Cardiac fibroblast (primary cell): Measurements from ENCODE around the gene MAGI1.

Experiments
- DNase-seq, 2 donors: peaks; one replicate each; pipeline versions ENCODE4 v3.0.0 to v3.0.0-alpha.2; 2010; ENCODE audit warnings: low read depth in 2 of 2
- H3K4me3 ChIP-seq, 2 donors: replicated peaks in 1 of 2; 1 replicate in 1 of 2; 2 replicates in 1 of 2; pipeline ENCODE4 v1.5.1; 2011; ENCODE audit warnings: low read depth in 2 of 2, low read length in 2 of 2, mild to moderate bottlenecking in 2 of 2, moderate library complexity in 1 of 2
- CTCF ChIP-seq: IDR thresholded peaks from one replicate; pipeline ENCODE4 v1.5.1; 2011; ENCODE audit warnings: low read depth, mild to moderate bottlenecking, low read length, inconsistent platforms

MAGI1 gene

DNA sequence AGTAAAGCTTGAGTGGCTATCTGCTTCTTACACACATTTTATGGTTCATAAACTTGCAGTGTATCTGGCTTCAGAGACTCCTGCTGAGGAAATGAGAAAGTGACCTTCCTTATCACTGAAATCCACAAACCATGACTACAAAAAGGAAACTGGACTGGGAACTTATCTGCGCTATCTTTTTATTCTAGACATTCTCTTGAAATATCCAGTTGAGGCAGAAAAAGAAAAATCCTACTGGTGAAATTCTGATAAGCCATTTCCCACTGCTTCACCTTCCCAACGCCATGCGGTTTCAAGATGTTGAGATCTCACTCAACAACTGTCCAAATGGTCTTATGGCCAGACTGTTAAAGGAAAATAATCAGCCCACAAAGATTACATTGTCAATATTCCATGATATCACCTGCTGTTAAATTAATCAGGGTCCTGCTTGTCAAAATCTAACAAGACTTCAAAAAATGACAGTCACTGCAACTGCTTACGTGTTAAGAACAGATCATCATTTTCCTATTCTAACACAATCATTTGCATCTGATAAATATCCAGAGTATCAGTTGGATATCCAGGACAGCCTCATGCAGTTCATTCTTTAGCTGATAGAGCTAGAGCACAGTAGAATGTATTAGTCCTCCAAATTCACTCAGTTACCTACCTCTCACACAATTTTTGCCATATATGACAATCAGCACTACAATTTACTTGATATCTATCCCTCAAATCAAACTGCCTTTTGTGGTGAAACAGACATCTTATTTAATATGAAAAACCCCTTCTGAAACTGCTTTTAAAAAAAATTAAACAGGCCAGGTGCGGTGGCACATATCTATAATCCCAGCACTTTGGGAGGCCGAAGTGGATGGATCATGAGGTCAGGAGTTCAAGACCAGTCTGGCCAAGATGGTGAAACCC, 538.1 kb downstream of the MAGI1 start:
- TF ChIP-seq CTCF: no peak
- no peak for DNase-seq
- no peak overlapping the region for H3K4me3 ChIP-seq

DNA sequence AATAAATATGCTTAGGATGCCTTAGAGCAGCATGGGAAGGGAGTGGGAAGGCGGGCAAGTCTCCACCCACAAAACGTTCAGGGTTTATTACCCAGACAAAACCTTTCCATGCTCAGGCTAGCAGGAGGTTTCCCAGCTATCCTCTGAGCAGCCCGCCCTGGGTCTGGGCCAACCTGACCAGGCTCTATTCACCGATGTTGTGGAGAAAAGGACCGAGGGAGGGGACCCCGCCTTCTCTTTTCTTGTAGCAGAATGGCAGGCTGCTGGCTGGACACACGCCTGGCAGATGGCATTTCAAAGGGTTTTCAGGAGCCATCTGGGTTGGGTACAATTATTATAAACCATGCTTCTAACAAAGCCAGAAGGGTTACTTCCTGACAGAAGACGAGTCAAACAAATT, 540.9 kb downstream of the MAGI1 start:
- H3K4me3 ChIP-seq: no peak overlapping the region
- TF ChIP-seq CTCF: no peak
- no peak for DNase-seq

DNA sequence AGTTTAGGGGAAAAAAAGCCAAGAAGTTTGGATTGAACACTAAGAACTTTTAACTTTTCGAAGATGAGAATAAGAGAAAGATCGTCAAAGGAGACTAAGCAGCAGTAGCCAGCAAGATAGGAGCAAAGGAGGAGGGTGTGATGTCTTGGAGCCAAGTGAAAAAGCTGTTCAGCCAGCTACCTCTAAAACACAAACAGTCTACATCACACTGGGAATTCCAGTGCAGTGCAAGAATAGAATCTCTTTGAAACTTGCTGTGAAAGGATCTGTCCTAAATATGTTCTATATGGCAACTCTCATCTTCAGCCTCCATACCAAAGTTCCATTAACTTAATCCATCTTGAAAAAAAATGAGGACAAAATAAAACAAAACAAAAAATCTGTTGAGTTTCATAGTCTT, 541.5 kb downstream of the MAGI1 start:
- TF ChIP-seq CTCF: no peak
- no peak overlapping the region for H3K4me3 ChIP-seq
- no peak for DNase-seq

GRCh38 chr3:65493938-65494337, 544.8 kb downstream of the MAGI1 start:
- H3K4me3 ChIP-seq: no peak overlapping the region
- TF ChIP-seq CTCF: no peak
- no peak for DNase-seq

DNA sequence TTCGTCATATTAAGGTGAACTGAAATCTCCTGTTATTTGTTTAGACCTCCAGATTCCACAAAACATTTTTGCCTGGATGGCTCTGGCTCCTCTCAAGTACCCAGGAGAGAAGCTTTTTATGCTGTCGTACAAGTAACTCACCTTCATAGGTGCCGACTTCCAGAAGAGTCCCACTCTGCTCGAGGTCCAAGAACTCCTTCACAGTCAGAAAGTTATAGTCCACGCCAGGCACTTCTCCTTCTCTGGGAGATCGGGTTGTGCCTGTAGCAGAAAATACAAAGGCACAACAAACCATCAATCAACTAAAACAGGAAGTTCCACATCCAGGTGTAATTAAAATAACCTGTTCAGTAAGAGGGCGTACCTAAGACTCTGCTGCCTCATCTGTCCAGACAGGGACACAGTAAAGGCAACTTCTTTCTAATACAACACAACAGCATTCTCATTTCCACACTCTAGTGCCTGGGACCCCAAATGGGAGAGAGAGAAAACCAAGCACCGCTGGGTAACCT, 545.3 kb downstream of the MAGI1 start:
- DNase-seq: no peak
- TF ChIP-seq CTCF: no peak

GRCh38 chr3:65492249-65492648, 546.5 kb downstream of the MAGI1 start:
- no peak overlapping the region for H3K4me3 ChIP-seq
- TF ChIP-seq CTCF: no peak
- no peak for DNase-seq

More for the DNA sequence above, 545.3 kb downstream of the MAGI1 start:
- no peak overlapping the region for H3K4me3 ChIP-seq
